ENCODE results near the gene ERRFI1. TPM values are rescaled to one million over a fixed set of nuclear protein-coding genes. Genes with fewer than 3 reads are reported as not detected.

The ERRFI1 gene
- total RNA-seq, 2 donors from 2014 or later, result 33.0 to 34.5 TPM

- TF ChIP-seq, protein P1, sequence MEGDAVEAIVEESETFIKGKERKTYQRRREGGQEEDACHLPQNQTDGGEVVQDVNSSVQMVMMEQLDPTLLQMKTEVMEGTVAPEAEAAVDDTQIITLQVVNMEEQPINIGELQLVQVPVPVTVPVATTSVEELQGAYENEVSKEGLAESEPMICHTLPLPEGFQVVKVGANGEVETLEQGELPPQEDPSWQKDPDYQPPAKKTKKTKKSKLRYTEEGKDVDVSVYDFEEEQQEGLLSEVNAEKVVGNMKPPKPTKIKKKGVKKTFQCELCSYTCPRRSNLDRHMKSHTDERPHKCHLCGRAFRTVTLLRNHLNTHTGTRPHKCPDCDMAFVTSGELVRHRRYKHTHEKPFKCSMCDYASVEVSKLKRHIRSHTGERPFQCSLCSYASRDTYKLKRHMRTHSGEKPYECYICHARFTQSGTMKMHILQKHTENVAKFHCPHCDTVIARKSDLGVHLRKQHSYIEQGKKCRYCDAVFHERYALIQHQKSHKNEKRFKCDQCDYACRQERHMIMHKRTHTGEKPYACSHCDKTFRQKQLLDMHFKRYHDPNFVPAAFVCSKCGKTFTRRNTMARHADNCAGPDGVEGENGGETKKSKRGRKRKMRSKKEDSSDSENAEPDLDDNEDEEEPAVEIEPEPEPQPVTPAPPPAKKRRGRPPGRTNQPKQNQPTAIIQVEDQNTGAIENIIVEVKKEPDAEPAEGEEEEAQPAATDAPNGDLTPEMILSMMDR (IDR thresholded peaks at IDR 0.05), result no peak
- no peaks in the 10 kb centered on the region for H3K9me3 ChIP-seq
- peak overlapping the region; percentile 46 to 65 for H3K27ac ChIP-seq
- peaks cover 0 to 5% of the 10 kb centered on the region in 2 donors for H3K4me1 ChIP-seq
- H3K36me3 ChIP-seq, result no peaks in the 10 kb centered on the region
- no peak for DNase-seq (ENCODE audit: low spot score)
- no peaks in the 10 kb centered on the region for H3K27me3 ChIP-seq
- H3K4me3 ChIP-seq, result no peak overlapping the region
Measured at GRCh38 chr1:8047686-8048445, 21.8 kb upstream of the ERRFI1 start.

DNA sequence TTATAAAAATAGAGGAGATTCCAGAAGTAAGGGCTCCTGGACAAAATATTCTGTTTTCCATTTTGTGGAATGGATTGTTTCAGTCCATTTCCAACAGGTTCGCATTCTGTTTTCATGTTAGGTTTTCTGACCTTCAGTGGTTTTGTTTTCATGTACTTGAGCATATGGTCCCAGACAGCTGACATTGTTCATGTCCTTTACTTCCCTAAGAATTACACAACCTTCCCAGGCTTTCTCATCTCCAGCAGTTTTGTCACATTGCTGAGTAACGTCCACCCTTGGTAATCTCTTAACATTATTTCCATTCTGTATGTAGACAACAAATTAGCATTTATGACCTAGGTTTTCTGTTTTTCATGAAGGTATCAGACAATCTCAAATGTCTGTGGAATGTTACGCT is 21.0 kb upstream of the ERRFI1 start:
- Histone ChIP-seq H3K27me3 (no peaks in the 10 kb centered on the region), H3K36me3 (no peaks in the 10 kb centered on the region), H3K4me1 (peaks cover 0 to 5% of the 10 kb centered on the region in 2 donors), H3K9me3 (peaks cover 0 to 6% of the 10 kb centered on the region in 2 donors), H3K4me3 (no peak overlapping the region), H3K27ac (peak overlapping the region; percentile 46 to 65)
- TF ChIP-seq, protein P1 (IDR thresholded peaks at IDR 0.05), result no peak
- no peak for DNase-seq (ENCODE audit: low spot score)

DNA sequence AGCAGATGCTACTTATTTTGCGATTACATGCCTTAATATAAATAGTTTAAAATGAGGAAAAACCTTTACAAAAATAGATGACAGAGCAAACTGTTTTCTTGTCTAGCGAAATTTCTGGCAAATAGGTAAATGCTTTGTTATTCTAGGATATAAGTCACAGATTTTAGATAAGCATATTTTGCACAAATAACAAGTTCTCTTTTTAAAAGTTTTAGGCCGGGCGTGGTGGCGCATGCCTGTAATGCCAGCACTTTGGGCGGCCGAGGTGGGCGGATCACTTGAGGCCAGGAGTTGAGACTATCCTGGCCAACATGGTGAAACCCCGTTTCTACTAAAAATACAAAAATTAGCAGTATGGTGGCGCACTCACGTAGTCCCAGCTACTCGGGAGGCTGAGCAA is 20.3 kb upstream of the ERRFI1 start:
- peaks cover 0 to 5% of the 10 kb centered on the region in 2 donors for H3K4me1 ChIP-seq
- TF ChIP-seq, protein P1 (IDR thresholded peaks at IDR 0.05), result no peak
- no peak overlapping the region for H3K27ac ChIP-seq
- H3K27me3 ChIP-seq, result no peaks in the 10 kb centered on the region
- no peak overlapping the region for H3K4me3 ChIP-seq
- no peak for DNase-seq (ENCODE audit: low spot score)
- no peaks in the 10 kb centered on the region for H3K36me3 ChIP-seq
- peaks cover 0 to 8% of the 10 kb centered on the region in 2 donors for H3K9me3 ChIP-seq

GRCh38 chr1:8043621-8044020 is 17.5 kb upstream of the ERRFI1 start:
- no peaks in the 10 kb centered on the region for H3K27me3 ChIP-seq
- DNase-seq (ENCODE audit: low spot score), result no peak

DNA sequence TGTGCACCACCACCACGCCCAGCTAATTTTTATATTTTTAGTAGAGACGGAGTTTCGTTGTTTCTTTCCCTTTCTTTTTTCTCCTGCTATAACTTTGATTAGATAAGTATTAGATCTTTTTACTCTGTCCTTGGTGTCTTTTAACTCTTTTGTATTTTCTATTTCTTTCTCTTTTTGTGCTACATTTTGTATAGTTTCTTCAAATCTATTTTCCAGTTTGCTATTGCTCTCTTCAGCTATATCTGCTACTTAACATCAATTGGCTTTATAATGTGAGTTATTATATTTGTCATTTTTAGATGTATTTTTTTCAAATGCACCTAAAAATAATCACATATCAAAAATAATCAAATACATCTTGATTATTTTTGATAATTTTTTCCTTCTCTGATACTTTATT is 16.0 kb upstream of the ERRFI1 start:
- Histone ChIP-seq H3K9me3 (peaks cover 0 to 8% of the 10 kb centered on the region in 2 donors), H3K4me3 (no peak overlapping the region), H3K27me3 (no peaks in the 10 kb centered on the region), H3K4me1 (peaks cover 0 to 5% of the 10 kb centered on the region in 2 donors), H3K36me3 (no peaks in the 10 kb centered on the region), H3K27ac (no peak overlapping the region)
- TF ChIP-seq, protein P1 (IDR thresholded peaks at IDR 0.05), result no peak
- no peak for DNase-seq (ENCODE audit: low spot score)

More at GRCh38 chr1:8043621-8044020, 17.5 kb upstream of the ERRFI1 start:
- Histone ChIP-seq H3K4me3 (no peak overlapping the region), H3K36me3 (no peaks in the 10 kb centered on the region), H3K27ac (no peak overlapping the region), H3K4me1 (peaks cover 0 to 5% of the 10 kb centered on the region in 2 donors), H3K9me3 (peaks cover 0 to 8% of the 10 kb centered on the region in 2 donors)
- TF ChIP-seq, protein P1 (IDR thresholded peaks at IDR 0.05), result no peak
